Measurements from ENCODE around the gene RPN2. TPM values are rescaled to one million over a fixed set of nuclear protein-coding genes. Genes with fewer than 3 reads are reported as not detected.

Gene RPN2
- total RNA-seq, 1 donor from 2014 or later: 178 TPM

- Histone ChIP-seq H3K4me3 (ENCODE audit: low read depth, low read length) (no peak overlapping the region), H3K36me3 (ENCODE audit: control insufficient read depth, insufficient read depth, low read length) (no peaks in the 10 kb centered on the region), H3K27me3 (ENCODE audit: control insufficient read depth, insufficient read depth, low read length) (peaks cover 11% of the 10 kb centered on the region)
- DNase-seq (ENCODE audit: low read depth) (no peak), FAIRE-seq (no peak)
- no peak for TF ChIP-seq CTCF (IDR thresholded peaks at IDR 0.05; ENCODE audit: insufficient read depth, low read length, severe bottlenecking)
Measured at GRCh38 chr20:37263686-37264085, 84.6 kb downstream of the RPN2 start.

- FAIRE-seq (no peak), DNase-seq (ENCODE audit: low read depth) (no peak)
- no peaks in the 10 kb centered on the region for H3K36me3 ChIP-seq (ENCODE audit: control insufficient read depth, insufficient read depth, low read length)
- H3K4me3 ChIP-seq (ENCODE audit: low read depth, low read length): no peak overlapping the region
- H3K27me3 ChIP-seq (ENCODE audit: control insufficient read depth, insufficient read depth, low read length): peaks cover 2% of the 10 kb centered on the region
- TF ChIP-seq CTCF (IDR thresholded peaks at IDR 0.05; ENCODE audit: insufficient read depth, low read length, severe bottlenecking): no peak
Measured at GRCh38 chr20:37265152-37265551, 86.0 kb downstream of the RPN2 start.

GRCh38 chr20:37266940-37267666 lies 88.0 kb downstream of the RPN2 start:
- Histone ChIP-seq H3K36me3 (ENCODE audit: control insufficient read depth, insufficient read depth, low read length) (no peaks in the 10 kb centered on the region), H3K4me3 (ENCODE audit: low read depth, low read length) (no peak overlapping the region), H3K27me3 (ENCODE audit: control insufficient read depth, insufficient read depth, low read length) (peaks cover 2% of the 10 kb centered on the region)
- TF ChIP-seq CTCF (IDR thresholded peaks at IDR 0.05; ENCODE audit: insufficient read depth, low read length, severe bottlenecking): no peak
- FAIRE-seq (no peak), DNase-seq (ENCODE audit: low read depth) (peak; percentile 26)

- FAIRE-seq: no peak
- H3K27me3 ChIP-seq (ENCODE audit: control insufficient read depth, insufficient read depth, low read length): no peaks in the 10 kb centered on the region
- no peak for DNase-seq (ENCODE audit: low read depth)
- H3K36me3 ChIP-seq (ENCODE audit: control insufficient read depth, insufficient read depth, low read length): no peaks in the 10 kb centered on the region
- H3K4me3 ChIP-seq (ENCODE audit: low read depth, low read length): no peak overlapping the region
- TF ChIP-seq CTCF (IDR thresholded peaks at IDR 0.05; ENCODE audit: insufficient read depth, low read length, severe bottlenecking): no peak
Measured at GRCh38 chr20:37267667-37268313, 88.7 kb downstream of the RPN2 start.

- no peak for DNase-seq (ENCODE audit: low read depth)
- no peaks in the 10 kb centered on the region for H3K36me3 ChIP-seq (ENCODE audit: control insufficient read depth, insufficient read depth, low read length)
- TF ChIP-seq CTCF (IDR thresholded peaks at IDR 0.05; ENCODE audit: insufficient read depth, low read length, severe bottlenecking): no peak
- H3K4me3 ChIP-seq (ENCODE audit: low read depth, low read length): no peak overlapping the region
- no peaks in the 10 kb centered on the region for H3K27me3 ChIP-seq (ENCODE audit: control insufficient read depth, insufficient read depth, low read length)
- FAIRE-seq: no peak
Measured at GRCh38 chr20:37270576-37271420, 91.7 kb downstream of the RPN2 start.
